Raji (cell line): ENCODE measurements around the gene GBP6.

Experiments
- POLR2A ChIP-seq: IDR thresholded peaks from 2 replicates; pipeline ENCODE4 v1.6.1; 2011; ENCODE audit warnings: low read depth, low read length, control low read depth; ENCODE audit not compliant: insufficient read depth

The GBP6 gene

GRCh38 chr1:89363638-89364536 lies at the start of gene GBP6:
Gene GBP6 (plus strand): TSS chr1:89364059. CDS start chr1:89368552, 4,493 bp downstream.
- no peak for TF ChIP-seq POLR2A

GRCh38 chr1:89322402-89322801 lies 41.5 kb upstream of the GBP6 start:
- TF ChIP-seq POLR2A, result no peak

- TF ChIP-seq POLR2A, result no peak
Measured at GRCh38 chr1:89331890-89332289, 32.0 kb upstream of the GBP6 start.

GRCh38 chr1:89332461-89332860 lies 31.4 kb upstream of the GBP6 start:
- no peak for TF ChIP-seq POLR2A

- no peak for TF ChIP-seq POLR2A
Measured at GRCh38 chr1:89335486-89335885, 28.4 kb upstream of the GBP6 start.

GRCh38 chr1:89337903-89338302 lies 26.0 kb upstream of the GBP6 start:
- no peak for TF ChIP-seq POLR2A

GRCh38 chr1:89339039-89339438 lies 24.8 kb upstream of the GBP6 start:
- TF ChIP-seq POLR2A, result no peak

GRCh38 chr1:89347296-89347695 lies 16.6 kb upstream of the GBP6 start:
- TF ChIP-seq POLR2A, result no peak

GRCh38 chr1:89350298-89350697 lies 13.6 kb upstream of the GBP6 start:
- no peak for TF ChIP-seq POLR2A

- TF ChIP-seq POLR2A, result no peak
Measured at GRCh38 chr1:89351597-89352311, 12.1 kb upstream of the GBP6 start.

GRCh38 chr1:89352421-89352820 lies 11.4 kb upstream of the GBP6 start:
- no peak for TF ChIP-seq POLR2A

- no peak for TF ChIP-seq POLR2A
Measured at GRCh38 chr1:89354205-89354604, 9.7 kb upstream of the GBP6 start.

- TF ChIP-seq POLR2A, result no peak
Measured at GRCh38 chr1:89355056-89355455, 8.8 kb upstream of the GBP6 start.

- TF ChIP-seq POLR2A, result no peak
Measured at GRCh38 chr1:89356658-89357400, 7.0 kb upstream of the GBP6 start.

- no peak for TF ChIP-seq POLR2A
Measured at GRCh38 chr1:89358287-89358893, 5.5 kb upstream of the GBP6 start.
